ENCODE results near the gene PM20D1. TPM values are rescaled to one million over a fixed set of nuclear protein-coding genes. Genes with fewer than 3 reads are reported as not detected.
"Not testable (repeated sequence)": the region's sequence is repeated elsewhere in the genome, so short reads cannot be mapped to it uniquely, and the experiment has no call there.

PM20D1 gene
- total RNA-seq, 1 experiment from 2014 or later = not detected

GRCh38 chr1:205852969-205853368 lies 3.0 kb upstream of the PM20D1 start:
- in situ Hi-C loops (cut with HindIII; ENCODE audit: low pct_unique_long_range_greater_than_20kb, low sequenced_read_pairs) = no loop called here

GRCh38 chr1:205851993-205852392 lies 2.1 kb upstream of the PM20D1 start:
- no peak for DNase-seq (ENCODE audit: low read depth, low spot score)
- in situ Hi-C loops (cut with HindIII; ENCODE audit: low pct_unique_long_range_greater_than_20kb, low sequenced_read_pairs) = no loop called here

More at GRCh38 chr1:205852969-205853368, 3.0 kb upstream of the PM20D1 start:
- no peak for DNase-seq (ENCODE audit: low read depth, low spot score)

GRCh38 chr1:205843036-205843859 lies 6.7 kb downstream of the PM20D1 start:
- no peak for DNase-seq (ENCODE audit: low read depth, low spot score)
- in situ Hi-C loops (cut with HindIII; ENCODE audit: low pct_unique_long_range_greater_than_20kb, low sequenced_read_pairs) = no loop called here

GRCh38 chr1:205842229-205842628 lies 7.7 kb downstream of the PM20D1 start:
- in situ Hi-C loops (cut with HindIII; ENCODE audit: low pct_unique_long_range_greater_than_20kb, low sequenced_read_pairs) = no loop called here
- no peak for DNase-seq (ENCODE audit: low read depth, low spot score)

GRCh38 chr1:205840146-205840923 lies 9.6 kb downstream of the PM20D1 start:
- in situ Hi-C loops (cut with HindIII; ENCODE audit: low pct_unique_long_range_greater_than_20kb, low sequenced_read_pairs) = no loop called here
- no peak for DNase-seq (ENCODE audit: low read depth, low spot score)

- DNase-seq (ENCODE audit: low read depth, low spot score) = no peak
- in situ Hi-C loops (cut with HindIII; ENCODE audit: low pct_unique_long_range_greater_than_20kb, low sequenced_read_pairs) = no loop called here
These were observed 12.5 kb downstream of the PM20D1 start for GRCh38 chr1:205837382-205837970.

GRCh38 chr1:205834751-205835150 lies 15.2 kb downstream of the PM20D1 start:
- in situ Hi-C loops (cut with HindIII; ENCODE audit: low pct_unique_long_range_greater_than_20kb, low sequenced_read_pairs) = no loop called here
- DNase-seq (ENCODE audit: low read depth, low spot score) = no peak

GRCh38 chr1:205832326-205832751 lies 17.6 kb downstream of the PM20D1 start:
- in situ Hi-C loops (cut with HindIII; ENCODE audit: low pct_unique_long_range_greater_than_20kb, low sequenced_read_pairs) = no loop called here
- no peak for DNase-seq (ENCODE audit: low read depth, low spot score)

- DNase-seq (ENCODE audit: low read depth, low spot score) = no peak
- in situ Hi-C loops (cut with HindIII; ENCODE audit: low pct_unique_long_range_greater_than_20kb, low sequenced_read_pairs) = no loop called here
These were observed 22.3 kb downstream of the PM20D1 start for GRCh38 chr1:205827623-205828022.

GRCh38 chr1:205826995-205827394 lies 22.9 kb downstream of the PM20D1 start:
- no peak for DNase-seq (ENCODE audit: low read depth, low spot score)
- in situ Hi-C loops (cut with HindIII; ENCODE audit: low pct_unique_long_range_greater_than_20kb, low sequenced_read_pairs) = no loop called here

GRCh38 chr1:205826016-205826806 lies 23.7 kb downstream of the PM20D1 start:
- DNase-seq (ENCODE audit: low read depth, low spot score) = no peak
- in situ Hi-C loops (cut with HindIII; ENCODE audit: low pct_unique_long_range_greater_than_20kb, low sequenced_read_pairs) = no loop called here

GRCh38 chr1:205824180-205824579 lies 25.8 kb downstream of the PM20D1 start:
- DNase-seq (ENCODE audit: low read depth, low spot score) = no peak

GRCh38 chr1:205823260-205823659 lies 26.7 kb downstream of the PM20D1 start:
- DNase-seq (ENCODE audit: low read depth, low spot score); in situ Hi-C loops (cut with HindIII; ENCODE audit: low pct_unique_long_range_greater_than_20kb, low sequenced_read_pairs): not testable (repeated sequence)

More at GRCh38 chr1:205824180-205824579, 25.8 kb downstream of the PM20D1 start:
- in situ Hi-C loops (cut with HindIII; ENCODE audit: low pct_unique_long_range_greater_than_20kb, low sequenced_read_pairs) = no loop called here

- in situ Hi-C loops (cut with HindIII; ENCODE audit: low pct_unique_long_range_greater_than_20kb, low sequenced_read_pairs) = no loop called here
- DNase-seq (ENCODE audit: low read depth, low spot score) = no peak
These were observed 27.5 kb downstream of the PM20D1 start for GRCh38 chr1:205822397-205822796.

GRCh38 chr1:205817988-205818387 lies 31.9 kb downstream of the PM20D1 start:
- DNase-seq (ENCODE audit: low read depth, low spot score) = no peak

GRCh38 chr1:205817364-205817763 lies 32.6 kb downstream of the PM20D1 start:
- no peak for DNase-seq (ENCODE audit: low read depth, low spot score)
- in situ Hi-C loops (cut with HindIII; ENCODE audit: low pct_unique_long_range_greater_than_20kb, low sequenced_read_pairs) = no loop called here

More at GRCh38 chr1:205817988-205818387, 31.9 kb downstream of the PM20D1 start:
- in situ Hi-C loops (cut with HindIII; ENCODE audit: low pct_unique_long_range_greater_than_20kb, low sequenced_read_pairs) = no loop called here

GRCh38 chr1:205813755-205814058 lies 36.2 kb downstream of the PM20D1 start:
- DNase-seq (ENCODE audit: low read depth, low spot score) = no peak
- in situ Hi-C loops (cut with HindIII; ENCODE audit: low pct_unique_long_range_greater_than_20kb, low sequenced_read_pairs) = no loop called here

Data from SK-MEL-5 (cell line).